Dermis microvascular lymphatic vessel endothelial cell (primary cell): Measurements from ENCODE around the gene MEGF8. TPM values are rescaled to one million over a fixed set of nuclear protein-coding genes. Genes with fewer than 3 reads are reported as not detected.

Experiments used
- DNase-seq, 2 donors: peaks; one replicate each; pipeline versions ENCODE4 v3.0.0 to v3.0.0-alpha.2; 2010; ENCODE audit warnings: low read depth in 2 of 2
- total RNA-seq: library from RNA; depleted of rRNA; stranded (reverse); fragments of >200 nt; gene quantifications from 2 replicates; pipeline ENCODE4 v1.2.1, GENCODE V29; 2014

Gene MEGF8
- total RNA-seq, 1 donor from 2014 or later: 15.3 TPM

DNA sequence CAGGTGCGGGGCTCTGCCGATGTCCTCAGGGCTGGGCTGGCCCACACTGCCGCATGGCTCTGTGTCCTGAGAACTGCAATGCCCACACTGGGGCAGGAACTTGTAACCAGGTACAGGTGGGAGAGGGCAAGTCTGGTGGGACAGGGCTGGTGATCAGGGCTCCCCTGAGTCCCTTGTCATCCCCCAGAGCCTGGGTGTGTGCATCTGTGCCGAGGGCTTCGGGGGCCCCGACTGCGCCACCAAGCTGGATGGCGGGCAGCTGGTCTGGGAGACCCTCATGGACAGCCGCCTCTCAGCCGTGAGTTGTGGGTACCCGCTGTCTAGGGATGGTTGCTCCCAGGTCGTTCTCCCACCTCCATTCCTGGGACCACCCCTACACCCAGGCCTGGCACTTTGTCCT, 30.5 kb downstream of the MEGF8 start:
- DNase-seq: no peak

DNA sequence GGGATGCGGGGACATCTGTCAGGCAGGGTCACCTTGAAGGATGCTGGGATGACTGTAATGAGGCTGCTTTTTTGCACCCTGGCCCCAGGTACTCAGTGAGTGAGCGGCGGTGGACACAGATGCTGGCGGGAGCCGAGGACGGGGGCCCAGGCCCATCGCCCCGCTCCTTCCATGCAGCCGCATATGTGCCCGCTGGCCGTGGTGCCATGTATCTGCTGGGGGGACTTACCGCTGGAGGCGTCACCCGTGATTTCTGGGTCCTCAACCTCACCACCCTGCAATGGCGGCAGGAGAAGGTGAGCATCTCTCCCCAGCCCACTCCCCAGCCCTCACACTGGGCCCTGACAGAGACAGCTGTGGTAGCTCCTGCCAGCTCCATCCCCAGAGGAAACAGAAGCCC, 31.3 kb downstream of the MEGF8 start:
- no peak for DNase-seq

DNA sequence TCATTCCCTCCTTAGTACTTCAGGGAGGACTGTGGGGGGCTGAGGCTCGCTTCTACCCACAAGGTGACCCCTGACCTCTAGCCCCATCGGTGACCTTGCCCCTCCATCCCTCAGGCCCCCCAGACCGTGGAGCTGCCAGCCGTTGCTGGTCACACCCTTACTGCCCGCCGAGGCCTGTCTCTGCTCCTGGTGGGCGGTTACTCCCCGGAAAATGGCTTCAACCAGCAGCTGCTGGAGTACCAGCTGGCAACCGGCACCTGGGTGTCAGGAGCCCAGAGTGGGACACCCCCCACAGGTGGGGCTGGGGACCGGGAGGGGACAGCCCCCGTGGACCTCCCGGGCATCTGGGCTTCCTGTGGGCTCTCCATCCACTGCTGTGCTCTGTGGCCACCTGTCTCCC, 31.9 kb downstream of the MEGF8 start:
- no peak for DNase-seq

DNA sequence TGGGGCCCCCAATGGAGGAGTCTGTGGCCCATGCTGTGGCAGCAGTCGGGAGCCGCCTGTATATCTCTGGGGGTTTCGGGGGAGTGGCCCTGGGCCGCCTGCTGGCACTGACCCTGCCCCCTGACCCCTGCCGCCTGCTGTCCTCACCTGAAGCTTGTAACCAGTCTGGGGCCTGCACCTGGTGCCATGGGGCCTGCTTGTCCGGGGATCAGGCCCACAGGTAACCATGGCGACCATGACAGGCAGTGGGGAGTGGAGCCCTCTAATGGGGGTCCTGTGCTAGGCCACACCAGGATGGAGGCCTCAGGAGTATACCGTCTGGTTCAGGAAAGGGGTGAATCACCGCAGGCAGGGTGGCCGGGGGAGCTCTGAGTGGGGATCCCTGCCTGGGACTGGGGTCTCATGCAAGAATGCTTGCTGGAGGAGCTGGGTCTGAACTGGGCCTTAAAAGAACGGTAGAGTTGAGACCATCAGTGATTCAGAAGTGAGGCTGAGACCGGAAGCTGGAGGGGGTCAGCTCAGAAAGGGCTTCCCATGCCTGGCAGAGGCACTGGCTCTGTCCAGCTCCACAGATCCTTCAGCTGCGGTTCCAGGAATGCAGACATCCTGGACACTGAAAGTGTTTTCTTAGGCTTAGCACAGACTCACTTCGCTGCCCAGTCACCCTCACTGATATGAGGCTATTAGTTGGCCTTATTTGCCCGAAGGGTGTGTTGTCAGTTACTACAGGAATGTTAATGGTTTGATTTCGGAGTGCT, 35.5 kb downstream of the MEGF8 start:
- no peak for DNase-seq

DNA sequence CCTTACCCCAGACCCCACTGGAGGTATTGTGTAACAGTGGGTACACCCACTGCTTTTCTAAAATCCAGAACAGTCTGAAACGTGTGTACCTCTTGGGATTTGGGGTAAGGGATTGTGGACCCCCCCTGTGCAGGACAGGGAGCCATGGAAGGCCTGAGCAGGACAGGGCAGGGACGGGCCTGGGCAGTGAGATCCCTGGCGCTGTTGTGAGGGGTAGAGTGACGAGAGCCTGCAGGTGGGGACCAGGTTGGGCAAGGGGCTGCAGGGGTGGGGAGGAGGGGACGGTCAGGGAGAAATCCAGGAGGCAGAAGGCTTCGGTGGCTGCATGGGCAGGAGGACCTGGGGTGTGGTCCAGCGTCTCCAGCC, 36.1 kb downstream of the MEGF8 start:
- DNase-seq: no peak

DNA sequence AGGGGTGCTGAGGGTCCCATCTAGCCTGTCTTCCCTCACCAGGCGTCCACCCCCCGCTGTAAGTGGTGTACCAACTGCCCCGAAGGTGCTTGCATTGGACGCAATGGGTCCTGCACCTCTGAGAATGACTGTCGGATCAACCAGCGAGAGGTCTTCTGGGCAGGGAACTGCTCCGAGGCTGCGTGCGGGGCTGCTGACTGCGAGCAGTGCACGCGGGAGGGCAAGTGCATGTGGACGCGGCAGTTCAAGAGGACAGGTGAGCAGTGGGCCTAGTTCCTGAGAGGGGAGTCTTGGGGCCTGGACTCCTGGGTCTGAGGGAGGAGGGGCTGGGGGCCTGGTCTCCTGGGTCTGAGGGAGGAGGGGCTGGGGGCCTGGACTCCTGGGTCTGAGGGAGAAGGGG, 36.9 kb downstream of the MEGF8 start:
- no peak for DNase-seq

DNA sequence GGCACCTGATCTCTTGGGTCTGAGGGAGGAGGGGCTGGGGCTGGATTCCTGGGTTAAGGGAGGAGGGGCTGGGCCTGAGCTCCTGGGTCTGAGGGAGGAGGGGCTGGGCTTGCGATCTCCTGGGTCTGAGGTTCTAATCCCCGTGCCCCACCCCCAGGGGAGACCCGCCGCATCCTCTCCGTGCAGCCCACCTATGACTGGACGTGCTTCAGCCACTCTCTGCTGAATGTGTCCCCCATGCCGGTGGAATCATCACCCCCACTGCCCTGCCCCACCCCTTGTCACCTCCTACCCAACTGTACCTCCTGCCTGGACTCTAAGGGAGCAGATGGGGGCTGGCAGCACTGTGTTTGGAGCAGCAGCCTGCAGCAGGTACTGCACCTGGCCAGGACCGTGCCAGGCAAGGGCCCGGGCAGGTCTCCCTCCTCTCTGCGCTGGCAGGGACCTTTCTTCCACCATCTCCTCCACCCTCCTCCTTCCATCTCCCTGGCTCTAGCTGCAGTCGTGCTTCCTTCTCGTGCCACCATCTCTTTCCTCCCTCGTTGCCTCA, 37.5 kb downstream of the MEGF8 start:
- DNase-seq: no peak

DNA sequence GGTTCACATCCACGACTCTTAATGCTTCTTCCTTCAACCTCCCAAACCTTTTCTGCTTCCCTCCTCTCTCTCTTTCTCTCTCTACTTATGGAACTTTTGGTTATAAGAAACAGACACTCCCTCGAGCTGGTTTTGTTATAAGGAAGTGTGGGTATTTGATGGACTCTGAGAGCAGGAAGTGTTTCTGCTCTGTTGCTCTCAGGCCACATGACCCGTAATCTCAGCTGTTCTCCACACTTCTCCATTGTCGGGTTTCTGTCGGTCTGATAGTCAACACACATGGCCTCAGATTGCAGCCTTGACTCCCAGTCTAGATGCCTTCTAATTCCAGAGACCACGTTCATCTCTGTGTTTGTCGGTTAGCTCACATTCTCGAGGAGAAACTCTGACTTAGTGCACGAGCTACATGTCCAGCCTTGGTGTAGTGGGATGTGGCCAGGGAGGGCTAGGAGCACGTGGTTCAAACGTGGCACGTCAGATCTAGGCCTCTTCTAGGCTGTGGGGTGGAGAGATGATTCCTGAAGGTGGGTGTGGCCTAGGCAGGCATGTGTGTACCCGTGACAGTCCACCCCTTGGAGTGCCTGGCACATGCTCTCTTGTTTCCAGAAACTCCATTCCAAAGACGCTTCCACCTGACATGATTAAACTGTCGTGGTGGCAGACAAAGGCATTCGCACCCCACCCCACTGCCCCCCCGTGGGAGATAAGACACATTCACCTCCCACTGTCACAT, 38.3 kb downstream of the MEGF8 start:
- DNase-seq: no peak

DNA sequence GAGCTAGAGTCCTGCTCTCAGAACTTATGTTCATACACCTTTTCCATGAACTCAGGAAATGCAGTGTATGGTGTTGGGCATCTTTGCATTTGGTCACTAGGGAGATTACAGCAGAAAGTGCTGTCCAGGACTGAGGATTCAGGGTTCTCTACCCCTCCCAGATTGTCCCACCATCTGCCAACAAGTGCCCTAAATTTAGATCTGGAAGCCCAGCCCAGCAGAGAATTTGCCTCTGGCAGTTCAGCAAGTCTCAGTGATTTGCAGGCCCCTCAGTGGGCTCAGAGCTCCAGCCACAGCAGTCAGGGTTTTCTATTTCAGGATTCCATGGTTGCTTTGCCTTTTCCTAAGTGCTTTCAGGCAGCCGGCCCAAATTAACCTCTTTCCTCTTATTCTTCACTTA, 41.2 kb downstream of the MEGF8 start:
- DNase-seq: no peak

DNA sequence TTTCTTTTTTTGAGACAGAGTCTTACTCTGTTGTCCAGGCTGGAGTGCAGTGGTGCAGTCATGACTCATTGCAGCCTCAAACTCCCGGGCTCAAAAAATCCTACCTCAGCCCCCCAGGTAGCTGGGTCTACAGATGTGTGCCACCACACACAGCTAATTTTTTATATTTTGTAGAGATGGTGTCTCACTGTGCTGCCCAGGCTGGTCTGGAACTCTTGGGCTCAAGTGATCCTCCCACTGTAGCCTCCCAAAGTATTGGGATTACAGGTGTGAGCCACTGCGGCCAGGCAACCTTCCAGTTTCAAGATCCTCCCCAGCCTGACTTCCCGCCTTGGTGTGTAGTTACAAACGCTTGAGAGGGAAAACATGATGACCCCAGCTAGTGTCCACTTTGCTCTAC, 42.5 kb downstream of the MEGF8 start:
- DNase-seq: no peak

DNA sequence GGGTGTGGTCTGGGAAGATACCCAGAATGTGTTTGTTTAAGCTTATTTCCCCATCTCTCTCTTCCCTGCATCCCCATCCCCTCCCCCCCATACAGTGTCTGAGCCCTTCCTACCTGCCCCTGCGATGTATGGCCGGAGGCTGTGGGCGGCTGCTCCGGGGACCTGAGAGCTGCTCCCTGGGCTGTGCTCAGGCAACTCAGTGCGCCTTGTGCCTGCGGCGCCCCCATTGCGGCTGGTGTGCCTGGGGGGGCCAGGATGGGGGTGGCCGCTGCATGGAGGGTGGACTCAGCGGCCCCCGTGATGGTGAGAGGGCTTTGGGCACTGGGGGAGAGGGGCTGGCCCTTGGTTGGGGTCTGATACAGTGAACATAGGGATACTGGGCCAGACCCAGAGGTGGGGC, 42.9 kb downstream of the MEGF8 start:
- DNase-seq: no peak

DNA sequence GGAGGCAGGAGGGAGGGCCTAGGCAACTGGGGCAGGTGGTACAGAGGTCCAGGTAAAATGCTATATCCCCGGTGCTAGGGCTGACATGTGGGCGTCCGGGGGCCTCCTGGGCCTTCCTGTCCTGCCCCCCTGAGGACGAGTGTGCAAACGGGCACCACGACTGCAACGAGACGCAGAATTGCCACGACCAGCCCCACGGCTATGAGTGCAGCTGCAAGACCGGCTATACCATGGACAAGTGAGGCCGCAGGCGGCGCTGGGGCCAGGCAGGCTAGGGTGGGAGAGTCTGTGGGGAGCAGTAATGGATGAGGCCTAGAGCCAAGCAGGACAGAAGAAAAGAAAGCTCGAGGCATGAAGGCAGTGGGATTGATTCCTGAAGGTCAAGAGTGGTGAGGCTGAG, 43.3 kb downstream of the MEGF8 start:
- no peak for DNase-seq

DNA sequence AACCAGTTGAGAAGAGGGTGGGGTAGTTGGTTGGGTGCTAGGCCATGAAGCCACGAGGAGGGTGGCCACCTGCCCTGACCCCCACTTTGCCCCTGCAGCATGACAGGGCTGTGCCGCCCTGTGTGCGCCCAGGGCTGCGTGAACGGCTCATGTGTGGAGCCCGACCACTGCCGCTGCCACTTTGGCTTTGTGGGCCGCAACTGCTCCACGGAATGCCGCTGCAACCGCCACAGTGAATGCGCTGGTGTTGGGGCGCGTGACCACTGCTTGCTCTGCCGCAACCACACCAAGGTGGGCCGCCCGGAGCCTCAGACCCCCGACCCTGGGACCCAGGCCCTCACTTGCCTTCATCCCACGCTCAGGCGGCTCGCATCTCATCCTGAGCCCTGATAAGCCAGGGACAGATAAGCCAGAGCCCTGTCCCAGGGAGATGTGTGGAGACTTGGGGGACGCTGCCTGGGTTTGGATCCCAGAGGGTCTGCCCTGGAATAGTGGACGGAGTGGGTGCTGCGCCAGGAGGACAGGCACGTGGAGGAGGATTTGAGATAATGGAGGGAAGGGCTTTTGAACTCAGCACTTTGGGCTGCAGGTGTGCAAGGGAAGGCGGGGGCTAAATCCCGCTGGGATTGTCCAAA, 44.1 kb downstream of the MEGF8 start:
- no peak for DNase-seq

DNA sequence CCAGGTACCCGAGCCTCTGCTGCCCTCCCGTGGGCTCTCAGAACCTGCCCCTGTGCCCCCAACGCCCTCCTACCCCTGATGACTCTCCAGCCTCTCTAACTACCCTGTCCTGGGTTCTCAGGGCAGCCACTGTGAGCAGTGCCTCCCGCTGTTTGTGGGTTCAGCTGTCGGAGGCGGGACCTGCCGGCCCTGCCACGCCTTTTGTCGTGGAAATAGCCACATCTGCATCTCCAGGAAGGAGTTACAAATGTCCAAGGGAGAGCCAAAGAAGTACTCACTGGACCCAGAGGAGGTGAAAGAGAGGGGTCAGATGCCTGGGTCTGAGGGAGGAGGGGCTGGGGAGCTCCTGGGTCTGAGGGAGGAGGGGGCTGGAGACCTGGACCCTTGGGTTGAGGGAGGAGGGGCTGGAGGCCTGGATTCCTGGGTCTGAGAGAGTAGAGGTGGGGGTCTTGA, 44.7 kb downstream of the MEGF8 start:
- no peak for DNase-seq

DNA sequence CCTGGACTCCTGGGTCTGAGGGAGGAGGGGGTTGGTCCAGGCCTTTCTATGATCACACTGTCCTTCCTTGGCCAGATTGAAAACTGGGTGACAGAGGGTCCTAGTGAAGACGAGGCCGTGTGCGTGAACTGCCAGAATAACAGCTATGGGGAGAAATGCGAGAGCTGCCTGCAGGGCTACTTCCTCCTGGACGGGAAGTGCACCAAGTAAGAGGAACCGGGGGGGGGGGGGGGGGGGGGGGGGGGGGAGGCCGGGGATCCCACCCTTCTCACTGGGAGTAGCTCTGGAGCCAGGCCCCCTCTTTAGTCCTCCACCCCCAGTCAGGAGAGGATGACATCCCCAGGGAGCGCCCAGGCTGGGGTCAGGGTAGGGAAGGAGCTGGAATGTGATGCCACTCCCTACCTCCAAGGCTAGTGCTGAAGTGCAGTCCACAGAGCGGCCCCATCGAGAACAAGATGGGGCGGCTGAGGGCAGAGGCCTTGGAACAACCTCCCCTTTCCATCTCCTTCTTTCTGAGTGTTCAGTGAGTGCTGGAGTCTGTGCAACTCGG, 45.3 kb downstream of the MEGF8 start:
- DNase-seq: no peak

DNA sequence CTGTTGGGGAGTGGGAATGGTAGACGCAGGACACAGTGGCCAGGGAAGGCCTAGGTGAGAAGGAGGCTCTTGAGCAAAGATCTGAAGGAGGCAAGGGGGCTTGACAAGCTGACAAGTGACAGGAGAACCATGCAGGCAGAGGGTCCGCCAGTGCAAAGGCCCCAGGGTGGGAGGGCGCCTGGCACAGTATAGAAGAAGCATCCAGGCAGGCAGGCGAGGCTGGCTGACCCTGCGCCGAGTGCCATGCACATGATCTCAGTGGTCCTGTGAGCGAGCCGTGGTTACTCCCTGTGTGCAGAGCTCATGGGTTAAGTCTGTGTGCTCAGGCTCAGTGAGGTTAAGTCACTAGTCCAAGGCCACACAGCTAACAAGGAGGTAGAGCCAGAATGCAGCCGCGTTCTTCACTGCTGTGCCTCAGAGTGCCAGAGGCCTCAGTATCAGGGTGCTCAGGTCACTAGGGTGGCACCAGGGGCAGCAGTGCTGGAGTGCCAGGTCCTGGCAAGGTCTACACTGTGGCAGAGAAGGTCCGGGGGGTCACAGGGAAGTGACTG, 49.5 kb downstream of the MEGF8 start:
- no peak for DNase-seq

DNA sequence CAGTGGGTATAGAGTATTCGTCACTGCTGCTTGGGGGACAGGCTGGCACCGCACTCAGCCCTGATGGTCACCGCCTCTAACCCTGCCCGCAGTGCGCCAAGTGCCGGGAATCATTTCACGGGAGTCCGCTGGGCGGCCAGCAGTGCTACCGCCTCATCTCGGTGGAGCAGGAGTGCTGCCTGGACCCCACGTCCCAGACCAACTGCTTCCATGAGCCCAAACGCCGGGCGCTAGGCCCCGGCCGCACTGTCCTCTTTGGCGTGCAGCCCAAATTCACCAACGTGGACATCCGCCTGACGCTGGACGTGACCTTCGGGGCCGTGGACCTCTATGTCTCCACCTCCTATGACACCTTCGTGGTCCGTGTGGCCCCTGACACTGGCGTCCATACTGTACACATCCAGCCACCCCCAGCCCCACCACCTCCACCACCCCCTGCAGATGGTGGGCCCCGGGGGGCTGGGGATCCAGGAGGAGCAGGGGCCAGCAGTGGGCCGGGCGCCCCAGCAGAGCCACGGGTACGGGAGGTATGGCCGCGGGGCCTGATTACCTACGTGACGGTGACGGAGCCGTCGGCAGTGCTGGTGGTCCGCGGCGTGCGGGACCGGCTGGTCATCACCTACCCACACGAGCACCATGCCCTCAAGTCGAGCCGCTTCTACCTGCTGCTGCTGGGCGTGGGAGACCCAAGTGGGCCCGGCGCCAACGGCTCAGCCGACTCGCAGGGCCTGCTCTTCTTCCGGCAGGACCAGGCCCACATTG, 50.2 kb downstream of the MEGF8 start:
- no peak for DNase-seq

DNA sequence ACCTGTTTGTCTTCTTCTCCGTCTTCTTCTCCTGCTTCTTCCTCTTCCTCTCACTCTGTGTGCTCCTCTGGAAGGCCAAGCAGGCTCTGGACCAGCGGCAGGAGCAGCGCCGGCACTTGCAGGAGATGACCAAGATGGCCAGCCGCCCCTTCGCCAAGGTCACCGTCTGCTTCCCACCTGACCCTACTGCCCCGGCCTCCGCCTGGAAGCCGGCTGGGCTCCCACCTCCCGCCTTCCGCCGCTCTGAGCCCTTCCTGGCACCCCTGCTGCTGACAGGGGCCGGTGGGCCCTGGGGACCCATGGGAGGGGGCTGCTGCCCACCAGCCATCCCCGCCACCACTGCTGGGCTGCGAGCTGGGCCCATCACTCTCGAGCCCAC, 50.7 kb downstream of the MEGF8 start:
- DNase-seq: no peak

DNA sequence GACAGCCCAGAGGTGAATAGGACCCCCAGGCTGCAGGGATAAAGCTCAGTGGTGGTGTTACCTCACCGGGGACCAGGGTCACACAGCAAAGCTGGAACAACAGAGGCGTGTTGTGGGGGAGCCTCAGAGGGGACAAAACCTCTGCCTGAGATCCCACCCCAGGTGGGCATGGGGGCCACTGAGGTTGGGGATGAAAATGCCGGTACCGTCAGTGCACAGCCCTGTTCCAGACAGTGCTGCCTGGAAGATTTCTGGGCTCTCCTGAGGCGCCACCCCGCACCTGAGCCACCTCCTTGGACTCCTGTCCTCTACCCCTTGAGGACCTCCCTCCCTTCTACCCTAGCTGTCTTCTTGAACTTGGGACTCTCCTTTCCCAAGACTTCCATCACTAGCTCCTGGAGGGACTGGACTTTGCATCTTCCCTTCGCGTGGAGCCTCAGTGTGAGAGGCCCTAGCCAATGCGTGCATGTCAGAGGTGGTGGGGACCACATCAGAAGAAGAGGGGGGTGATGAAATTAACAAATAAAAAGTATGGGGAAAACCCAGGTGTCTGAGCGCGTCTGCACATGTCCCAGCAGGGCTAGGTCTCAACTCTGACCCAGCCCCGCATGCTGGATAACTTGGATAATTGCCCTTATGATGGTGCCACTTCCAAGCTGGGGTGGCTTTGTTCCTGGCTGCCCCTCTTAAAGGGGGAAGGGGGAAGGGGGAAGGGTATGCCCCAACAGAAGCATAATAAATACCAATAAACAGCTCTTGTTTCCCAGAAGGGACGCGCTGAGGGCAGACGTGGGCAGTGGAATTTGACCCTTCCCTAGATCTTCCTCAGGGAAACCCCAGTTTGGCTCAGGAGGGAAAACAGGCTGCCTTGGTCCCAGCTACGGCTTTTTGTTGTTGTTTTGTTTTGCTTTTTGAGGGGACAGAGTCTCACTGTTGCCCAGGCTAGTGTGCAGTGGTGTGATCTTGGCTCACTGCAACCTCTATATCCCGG, 53.1 kb downstream of the MEGF8 start:
- no peak for DNase-seq

DNA sequence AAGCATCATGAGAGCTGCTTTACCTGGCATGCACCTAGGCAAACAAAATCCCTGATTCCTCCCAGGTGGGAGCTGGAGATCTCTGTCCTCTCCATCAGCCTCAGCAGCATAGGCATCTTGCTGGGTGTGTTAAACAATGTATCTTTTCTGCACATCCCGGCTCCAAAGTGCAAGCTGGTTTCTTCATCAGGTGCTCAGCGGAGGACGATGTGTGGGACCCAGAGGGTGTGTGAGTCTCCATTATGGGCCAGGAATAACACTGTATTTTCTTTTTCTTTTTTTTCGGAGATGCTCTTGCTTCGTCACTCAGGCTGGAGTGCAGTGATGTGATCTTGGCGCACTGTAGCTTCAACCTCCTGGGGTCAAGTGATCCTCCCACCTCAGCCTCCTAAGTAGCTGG, 54.7 kb downstream of the MEGF8 start:
- DNase-seq: no peak
